Stimulated activated CD4-positive, alpha-beta T cell treated with anti-CD3 and anti-CD28 coated beads, Interleukin-2, amount 100 ng/mL, for 4 hours (primary cell): ENCODE measurements around the gene MRPS12.
"Not testable (repeated sequence)": the region's sequence is repeated elsewhere in the genome, so short reads cannot be mapped to it uniquely, and the experiment has no call there.

ENCODE experiments used
- DNase-seq: peaks from one replicate; pipeline ENCODE4 v3.0.0-alpha.2; 2020; ENCODE audit warnings: low read depth

MRPS12 gene

DNA sequence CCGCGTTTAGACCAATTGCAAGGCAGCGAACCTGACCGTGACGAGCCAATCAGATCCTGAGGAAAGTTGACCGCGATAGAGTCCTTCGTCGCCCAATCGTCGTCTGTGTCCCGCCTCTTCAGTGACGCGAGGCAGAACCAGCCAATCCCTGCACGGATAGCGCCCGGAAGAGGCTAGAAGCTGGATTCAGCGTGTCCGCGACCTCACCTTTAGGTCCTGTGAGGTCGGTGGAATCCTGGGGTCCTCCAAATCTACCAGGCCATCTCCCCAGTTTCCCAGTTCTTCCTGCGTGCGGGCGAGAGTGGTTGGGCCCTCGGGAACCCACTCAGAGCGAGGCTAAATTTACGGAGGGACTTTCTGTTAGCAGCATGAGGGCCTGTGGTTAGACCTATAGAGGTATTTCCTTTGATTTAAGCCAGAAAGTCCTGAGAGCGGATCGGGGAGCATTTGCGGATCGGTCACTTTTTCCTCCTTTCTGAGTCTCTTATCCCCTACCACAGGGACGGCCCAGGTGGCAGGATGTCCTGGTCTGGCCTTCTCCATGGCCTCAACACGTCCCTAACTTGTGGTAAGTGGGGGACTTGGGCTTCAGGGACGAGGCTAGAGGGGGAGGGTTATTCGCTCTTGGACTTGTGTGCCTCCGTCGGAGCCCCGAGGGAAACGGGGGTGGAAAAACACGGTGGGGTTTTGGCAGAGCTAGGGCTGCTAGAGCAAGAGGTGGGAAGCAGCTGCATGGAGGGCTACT is at the start of gene MRPS12:
Gene MRPS12 (plus strand): TSS at position 169 of the 745 bp plus-strand sequence. CDS start 351 bp downstream, at position 520.
- DNase-seq: peak; percentile 98

DNA sequence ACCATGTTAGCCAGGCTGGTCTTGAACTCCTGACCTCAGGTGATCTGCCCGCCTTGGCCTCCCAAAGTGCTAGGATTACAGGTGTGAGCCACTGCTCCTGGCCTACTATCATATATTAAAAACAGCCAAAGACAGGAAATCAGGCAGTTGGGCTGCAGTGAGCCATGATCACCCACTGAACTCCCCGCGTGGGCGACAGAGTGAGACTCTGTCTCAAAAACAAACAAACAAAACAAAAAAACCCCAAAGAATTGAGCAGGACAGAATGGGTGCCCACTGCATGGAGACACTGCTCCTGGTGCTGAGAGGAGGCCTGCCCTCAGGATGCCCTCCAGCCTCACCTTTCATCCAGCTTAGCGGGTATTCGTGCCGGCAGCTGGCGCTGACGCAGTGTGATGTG is 47.5 kb upstream of the MRPS12 start:
- no peak for DNase-seq

DNA sequence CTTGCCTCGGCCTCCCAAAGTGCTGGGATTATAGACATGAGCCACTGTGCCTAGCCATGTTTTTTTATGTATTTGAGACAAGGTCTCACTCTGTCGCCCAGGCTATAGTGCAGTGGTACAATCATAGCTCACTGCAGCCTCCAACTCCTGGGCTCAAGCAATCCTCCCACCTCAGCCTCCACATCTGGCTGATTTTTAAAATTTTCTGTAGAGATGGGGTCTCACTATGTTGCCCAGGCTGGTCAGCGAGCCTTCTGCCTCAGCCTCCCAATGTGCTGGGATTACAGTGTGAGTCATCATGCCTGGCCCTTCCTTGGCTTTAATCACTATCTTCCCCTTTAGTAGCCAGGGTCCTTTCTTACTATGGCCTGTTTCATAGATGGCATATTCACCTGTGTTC is 46.1 kb upstream of the MRPS12 start:
- not testable (repeated sequence) for DNase-seq

DNA sequence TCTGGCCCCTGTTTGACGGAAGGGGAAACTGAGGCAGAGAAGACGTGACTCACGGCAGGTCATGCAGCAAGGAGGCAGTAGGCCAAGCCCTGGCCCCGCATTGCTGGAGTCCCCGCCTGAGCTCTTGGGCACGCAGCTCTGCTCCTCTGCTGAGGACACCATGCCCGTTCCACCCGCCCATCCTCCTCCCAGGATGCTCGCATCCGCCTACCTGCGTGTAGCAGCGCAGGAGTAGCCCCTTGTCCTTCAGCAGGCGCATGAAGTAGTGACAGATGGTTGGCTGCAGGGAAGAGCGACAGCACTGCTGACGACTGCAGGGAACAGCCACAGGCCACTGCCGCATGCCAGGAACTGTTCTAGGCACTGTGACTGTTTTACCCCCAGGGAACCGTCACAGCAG is 41.9 kb upstream of the MRPS12 start:
- no peak for DNase-seq

DNA sequence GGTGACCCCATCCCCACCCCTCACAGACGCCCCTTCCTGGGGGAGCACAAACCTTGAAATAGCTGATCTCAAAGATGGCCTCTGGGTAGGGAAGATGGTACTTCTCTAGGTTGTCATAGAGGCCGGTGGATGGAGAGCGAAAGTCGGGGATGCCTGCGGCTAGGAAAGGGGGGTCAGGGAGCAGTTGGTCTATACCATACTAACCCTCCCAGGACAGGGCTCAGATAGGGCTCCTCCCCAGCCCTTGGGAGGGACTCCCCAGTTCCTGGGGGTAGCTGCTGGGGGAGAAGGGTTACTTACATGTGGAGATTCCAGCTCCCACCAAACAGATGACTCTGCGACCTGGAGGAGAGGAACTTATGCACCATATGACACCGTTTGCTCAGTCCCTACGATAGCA is 40.9 kb upstream of the MRPS12 start:
- no peak for DNase-seq

DNA sequence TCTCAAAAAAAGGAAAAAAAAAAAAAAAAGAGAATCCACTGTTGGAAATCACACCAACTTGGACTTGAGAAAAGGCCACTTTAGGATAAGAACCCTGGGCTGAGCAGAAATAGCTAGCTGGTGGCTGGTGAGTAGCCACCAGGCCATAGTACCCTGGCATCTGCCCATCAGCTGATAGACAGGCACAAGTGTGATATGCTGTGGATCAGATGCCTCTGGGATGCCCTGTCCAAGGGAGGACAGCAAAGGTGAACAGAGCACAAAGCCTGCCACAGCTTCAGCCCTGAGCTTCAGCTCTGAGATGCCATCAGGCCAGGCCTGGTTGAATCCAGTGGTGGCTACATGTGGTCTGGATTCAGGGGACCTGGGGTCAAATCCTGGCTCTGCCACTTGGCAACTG is 40.1 kb upstream of the MRPS12 start:
- no peak for DNase-seq

DNA sequence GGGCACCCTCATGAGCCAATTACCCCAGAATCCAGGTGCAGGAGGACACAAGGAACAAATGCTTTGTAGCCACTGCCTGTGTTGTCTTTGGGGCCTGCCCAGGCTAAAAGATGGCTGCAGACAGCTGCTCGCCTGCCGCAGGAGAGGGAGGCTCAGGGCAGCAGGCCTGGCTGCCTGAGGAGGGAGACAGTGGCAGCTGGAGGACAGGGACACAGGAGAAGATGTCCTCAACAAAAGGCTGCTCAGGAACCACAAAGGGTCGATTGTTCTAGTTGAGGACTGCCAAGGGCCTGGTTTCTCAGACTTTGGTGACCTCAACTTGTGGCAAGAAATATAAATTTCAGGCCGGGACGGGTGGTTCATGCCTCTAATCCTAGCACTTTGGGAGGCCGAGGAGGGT is 39.0 kb upstream of the MRPS12 start:
- no peak for DNase-seq

DNA sequence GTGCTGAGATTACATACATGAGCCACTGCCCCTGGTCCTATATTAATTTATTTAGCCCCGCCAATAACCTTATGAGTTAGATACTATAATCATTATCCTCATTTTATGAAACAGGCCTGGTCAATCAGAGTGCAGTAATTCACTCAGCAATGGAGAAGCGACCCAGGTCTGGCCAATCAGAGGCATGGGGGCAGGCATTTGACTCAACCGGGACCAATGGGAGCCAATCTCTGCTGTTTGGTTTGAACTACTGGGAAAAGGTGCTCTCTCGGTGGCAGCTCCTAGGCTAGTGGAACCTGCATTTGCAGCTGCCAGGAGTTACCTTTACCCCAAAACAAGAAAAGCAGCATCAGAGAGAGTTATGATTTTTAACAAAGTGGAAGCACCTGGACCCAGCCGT is 37.9 kb upstream of the MRPS12 start:
- DNase-seq: no peak

DNA sequence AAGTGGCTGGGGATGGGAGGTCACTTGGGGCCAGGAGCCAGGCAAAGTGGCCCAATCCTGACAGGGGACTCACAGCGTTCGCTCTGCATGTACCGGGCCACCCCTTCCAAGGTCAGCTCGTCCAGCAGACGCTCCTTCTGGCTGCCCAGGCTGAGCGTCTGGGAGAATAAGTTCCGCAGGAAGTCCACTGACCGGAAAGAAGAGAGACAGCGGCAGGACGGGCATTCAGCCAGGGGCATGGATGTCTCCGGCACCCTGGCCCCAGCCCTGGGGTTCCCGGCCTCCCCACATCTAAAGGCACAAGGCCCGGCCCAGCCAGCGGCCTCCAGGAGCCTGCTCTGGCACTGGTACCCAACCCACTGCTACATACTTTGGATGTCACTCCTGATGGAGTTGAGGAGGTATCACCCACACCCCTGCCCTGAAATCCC is 37.4 kb upstream of the MRPS12 start:
- DNase-seq: no peak

DNA sequence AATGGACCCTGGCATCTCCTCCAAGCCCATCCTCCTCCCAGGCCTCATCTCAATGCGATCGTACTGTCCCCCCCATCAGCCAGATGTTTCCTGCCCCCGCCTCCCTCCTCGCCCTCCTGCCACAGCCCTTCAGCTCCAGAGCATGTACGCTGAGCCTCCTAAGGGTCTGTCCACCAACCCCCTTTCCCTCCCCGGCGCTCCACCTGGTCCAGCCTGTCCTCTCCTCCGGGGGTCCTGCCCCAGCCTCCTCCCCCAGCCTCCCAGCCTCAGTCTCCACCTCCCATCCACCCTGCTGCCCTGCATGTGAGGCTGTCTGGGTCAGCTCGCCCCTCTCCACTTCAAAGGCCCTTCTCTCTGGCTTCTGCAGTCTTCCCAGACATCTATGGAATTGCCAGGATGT is 35.8 kb upstream of the MRPS12 start:
- no peak for DNase-seq

DNA sequence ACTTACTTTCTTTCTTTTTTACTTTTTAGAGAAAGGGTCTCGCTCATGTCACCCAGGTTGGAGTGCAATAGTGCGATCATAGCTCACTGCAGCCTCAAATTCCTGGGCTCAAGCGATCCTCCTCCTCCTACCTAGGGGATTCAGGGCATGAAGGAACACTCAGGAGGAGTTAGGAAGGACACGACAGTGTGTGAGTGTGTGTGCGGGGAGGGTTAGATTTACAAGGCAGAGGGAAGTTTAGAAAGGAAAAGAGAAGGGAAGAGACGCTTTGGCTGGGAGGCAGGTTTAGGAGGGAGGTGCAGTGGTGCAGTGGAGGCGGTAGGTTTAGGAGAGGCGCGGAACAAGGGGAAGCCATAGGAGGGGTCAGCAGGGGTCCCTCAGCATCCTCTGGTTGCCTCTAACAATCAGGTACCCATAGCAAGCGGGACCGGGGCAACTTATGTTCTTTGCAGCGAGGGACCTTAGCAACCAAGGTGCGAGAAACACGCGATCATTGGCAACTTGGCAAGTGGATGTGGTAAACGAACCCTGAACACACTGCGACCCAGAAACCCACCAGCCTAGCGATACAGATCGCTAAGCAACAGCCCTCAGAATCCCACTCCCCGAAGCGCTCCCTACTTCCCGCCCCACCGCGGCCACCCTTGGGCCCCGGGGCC is 31.8 kb upstream of the MRPS12 start:
- no peak for DNase-seq

DNA sequence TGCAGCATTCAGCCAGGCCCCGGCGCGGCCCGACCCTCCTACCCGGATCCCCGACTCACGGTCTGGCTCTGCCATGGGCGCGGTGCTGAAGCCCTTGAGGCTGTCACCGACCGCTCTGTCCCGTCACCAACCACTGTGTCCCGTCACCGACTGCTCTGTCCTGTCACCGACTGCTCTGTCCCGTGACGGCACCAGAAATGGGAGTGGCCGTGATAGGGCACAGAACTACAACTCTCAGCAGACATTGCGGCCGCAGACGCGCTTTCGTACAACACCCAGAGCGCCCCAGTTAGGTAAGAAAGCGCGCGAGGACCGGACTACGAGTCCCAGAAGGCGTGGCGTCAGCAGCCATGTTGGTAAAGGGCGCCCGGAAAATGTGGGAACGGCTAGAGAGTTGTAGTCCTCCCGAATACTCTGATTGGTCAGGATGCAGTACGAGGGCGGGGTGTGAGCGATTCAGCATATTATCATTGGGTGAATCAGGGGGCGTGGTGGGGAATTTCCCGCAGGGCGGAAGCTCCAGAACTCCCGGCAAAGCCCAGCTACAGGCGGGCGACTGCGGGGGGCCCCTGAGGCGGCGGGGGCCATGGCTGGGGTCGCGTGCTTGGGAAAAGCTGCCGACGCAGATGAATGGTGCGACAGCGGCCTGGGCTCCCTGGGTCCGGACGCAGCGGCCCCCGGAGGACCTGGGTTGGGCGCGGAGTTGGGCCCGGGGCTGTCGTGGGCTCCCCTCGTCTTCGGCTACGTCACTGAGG is 31.1 kb upstream of the MRPS12 start, which contains the start of the genes NFKBIB and SIRT2:
Gene NFKBIB (plus strand): TSS at position 523 of the 755 bp plus-strand sequence. CDS start 64 bp downstream, at position 587.
Gene SIRT2 (minus strand): TSS at position 172 of the 755 bp plus-strand sequence. CDS start 97 bp downstream, at position 75.
- DNase-seq: peak; percentile 99

DNA sequence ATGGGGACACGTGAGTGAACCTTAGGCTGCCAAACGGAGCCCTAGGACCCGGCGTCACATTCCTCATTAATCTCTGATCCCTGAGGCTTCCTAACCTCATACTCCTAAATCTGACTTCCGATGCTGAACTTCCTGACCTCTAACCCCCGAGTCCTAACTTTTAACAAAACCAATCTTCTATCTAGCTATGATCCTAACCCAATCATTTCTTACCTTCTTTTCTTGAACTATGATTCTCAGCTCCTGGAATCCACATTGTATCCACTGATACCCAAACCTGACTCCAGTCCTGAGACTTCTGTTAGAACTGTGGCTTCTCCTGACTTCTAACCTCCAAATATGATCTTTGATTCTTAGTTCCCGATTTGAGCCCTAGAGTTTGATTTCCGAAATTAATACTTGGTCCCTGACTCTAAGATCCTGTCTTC is 30.5 kb upstream of the MRPS12 start:
- no peak for DNase-seq

DNA sequence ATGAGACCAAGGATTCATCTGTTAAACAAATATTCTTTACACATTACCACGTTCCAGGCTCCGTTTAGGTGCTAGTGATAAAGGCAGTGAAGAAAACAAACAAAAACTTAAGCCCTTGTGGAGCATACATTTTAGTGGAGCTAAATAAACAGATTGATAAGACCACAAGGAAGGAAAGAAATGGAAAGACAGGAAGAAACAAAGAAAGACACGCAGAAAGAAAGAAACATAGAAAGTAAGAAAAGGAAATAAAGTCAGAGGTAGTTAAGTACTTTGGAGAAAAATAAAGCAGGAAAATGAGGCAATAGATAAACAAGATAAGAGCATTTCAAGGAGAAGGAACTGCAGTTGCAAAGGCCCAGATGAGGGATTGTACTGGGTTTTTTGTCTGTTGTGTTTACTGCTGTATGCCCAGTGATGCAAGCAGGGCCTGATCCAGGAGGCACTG is 30.0 kb upstream of the MRPS12 start:
- DNase-seq: no peak

DNA sequence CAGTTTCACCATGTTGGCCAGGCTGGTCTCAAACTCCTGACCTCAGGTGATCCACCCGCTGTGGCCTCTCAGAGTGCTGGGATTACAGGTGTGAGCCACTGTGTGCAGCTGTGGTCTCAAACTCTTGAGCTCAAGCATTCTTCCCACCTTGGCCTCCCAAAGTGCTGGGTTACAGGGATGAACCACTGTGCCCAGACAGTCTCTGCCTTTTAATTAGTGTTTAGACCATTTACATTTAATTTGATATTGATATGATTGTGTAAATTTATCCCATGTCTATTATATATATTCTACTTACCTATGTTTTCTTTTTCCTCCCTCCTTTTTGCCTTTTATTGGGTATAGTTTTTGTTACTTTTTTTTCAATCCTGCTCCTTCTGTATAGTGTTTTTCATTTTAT is 29.1 kb upstream of the MRPS12 start:
- no peak for DNase-seq

DNA sequence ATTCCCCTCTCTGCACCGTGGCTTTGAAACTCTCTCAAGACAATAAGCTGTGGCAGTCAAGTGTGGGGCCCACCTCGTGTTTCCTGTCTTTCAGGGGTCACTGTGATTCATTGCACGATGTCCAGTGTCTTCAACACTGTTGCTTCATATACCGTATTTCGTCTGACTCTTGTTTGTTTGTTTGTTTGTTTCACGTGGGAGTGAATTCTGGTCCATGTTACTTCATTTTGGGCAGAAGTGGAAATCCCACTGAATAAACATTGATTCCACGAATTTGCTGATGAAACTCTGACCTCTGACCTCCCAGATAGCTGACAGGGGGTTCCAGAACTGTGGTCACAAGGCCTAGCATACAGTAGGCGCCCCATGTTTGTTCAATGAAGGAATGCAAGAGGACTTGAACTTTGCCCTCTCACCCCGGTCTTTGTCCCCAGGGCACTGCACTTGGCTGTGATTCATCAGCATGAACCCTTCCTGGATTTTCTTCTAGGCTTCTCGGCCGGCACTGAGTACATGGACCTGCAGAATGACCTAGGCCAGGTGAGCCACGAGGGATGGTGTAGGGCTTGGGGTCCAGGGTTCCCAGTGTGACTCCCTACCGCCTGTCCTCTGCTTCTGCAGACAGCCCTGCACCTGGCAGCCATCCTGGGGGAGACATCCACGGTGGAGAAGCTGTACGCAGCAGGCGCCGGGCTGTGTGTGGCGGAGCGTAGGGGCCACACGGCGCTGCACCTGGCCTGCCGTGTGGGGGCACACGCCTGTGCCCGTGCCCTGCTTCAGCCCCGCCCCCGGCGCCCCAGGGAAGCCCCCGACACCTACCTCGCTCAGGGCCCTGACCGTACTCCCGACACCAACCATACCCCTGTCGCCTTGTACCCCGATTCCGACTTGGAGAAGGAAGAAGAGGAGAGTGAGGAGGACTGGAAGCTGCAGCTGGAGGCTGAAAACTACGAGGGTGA is 25.9 kb upstream of the MRPS12 start:
- DNase-seq: no peak

DNA sequence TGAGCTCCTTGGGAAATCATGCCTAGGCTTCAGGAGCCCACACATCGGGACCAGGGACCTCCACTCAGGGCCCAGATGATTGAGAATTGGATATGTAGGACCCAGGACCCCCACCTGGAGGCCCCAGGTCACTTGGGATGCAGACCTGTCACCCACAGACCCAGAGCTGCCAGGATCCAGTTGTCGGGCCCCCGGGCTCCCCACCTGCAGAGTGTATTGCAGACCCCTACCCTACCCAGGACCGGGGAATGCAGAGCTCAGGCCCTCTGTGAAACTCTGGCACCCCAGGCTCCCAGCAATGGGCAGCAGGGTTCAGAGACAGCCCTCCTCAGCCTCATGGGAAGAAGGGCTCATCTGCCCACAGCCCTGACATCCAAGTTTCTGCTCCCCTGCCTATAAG is 25.1 kb upstream of the MRPS12 start:
- DNase-seq: no peak

DNA sequence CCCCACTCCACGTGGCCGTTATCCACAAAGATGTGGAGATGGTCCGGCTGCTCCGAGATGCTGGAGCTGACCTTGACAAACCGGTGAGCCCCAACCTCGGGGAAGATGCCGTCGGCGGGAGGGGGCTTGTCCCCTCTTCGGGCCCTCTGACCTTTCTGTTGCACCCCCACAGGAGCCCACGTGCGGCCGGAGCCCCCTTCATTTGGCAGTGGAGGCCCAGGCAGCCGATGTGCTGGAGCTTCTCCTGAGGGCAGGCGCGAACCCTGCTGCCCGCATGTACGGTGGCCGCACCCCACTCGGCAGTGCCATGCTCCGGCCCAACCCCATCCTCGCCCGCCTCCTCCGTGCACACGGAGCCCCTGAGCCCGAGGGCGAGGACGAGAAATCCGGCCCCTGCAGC is 23.5 kb upstream of the MRPS12 start:
- no peak for DNase-seq

DNA sequence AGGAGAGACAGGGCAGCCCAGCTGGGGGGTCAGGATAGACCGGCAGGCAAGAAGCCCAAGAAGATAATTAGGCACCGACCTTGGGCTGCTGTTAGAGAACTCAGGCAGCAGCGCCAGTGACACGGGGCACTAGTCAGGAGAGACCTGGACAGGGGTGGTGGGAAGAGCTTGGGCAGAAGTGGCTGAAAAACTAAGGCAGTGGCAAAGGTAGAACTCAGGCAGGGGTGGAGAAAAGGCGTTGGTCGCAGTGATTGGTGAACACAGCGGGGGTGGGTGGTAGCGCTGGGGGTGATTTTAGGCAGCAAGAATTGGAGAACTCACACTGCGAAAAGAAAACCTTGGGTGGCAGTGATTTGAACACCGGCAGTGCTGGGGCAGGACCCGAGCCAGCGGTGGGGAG is 23.1 kb upstream of the MRPS12 start:
- DNase-seq: no peak

DNA sequence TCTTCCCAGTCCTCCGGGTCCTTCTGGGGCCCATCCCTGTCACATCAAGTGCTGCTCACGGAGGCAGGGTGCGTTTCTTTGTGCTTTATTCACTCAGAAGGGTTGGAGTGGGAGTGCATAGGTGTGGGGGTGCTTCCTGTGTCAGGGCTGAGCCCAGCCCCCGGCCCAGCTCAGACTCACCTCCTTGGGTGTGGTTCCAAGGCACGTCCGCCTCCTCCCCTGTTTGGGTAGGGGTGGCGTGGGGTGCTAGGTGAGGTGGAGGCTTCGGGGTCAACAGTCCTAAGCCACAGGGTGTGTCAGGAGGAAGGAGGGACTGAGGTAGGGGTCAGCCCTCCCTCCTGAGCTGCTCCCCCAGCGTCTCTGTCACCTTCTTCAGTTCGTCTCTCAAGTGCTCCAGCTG is 21.8 kb upstream of the MRPS12 start:
- no peak for DNase-seq

DNA sequence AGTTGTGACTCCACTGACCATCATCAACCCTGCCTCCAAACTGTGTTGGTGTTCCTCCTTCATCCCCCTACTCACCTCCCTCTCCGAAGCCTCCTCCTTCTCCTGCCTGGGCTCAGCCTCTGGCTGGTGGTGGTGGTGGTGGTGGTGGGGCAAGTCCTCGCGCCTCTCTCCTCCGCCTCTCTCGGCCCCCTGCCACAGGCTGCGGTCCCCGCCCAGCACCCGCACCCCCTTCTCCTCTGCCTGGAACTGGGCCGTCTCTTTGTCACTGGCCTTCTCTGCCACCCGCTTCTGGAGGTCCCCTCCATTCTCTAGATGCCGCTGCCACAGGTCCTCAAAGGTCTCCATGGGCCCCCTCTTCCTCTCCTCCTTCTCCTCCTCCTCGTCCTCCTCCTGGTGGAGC is 20.3 kb upstream of the MRPS12 start:
- no peak for DNase-seq
